GM23338 (cell line): ENCODE results near the gene RAI14. TPM values are rescaled to one million over a fixed set of nuclear protein-coding genes. Genes with fewer than 3 reads are reported as not detected.

Experiments
- ATAC-seq: fragments of 200-7000 bp; cut with Tn5 transposase; 3 replicates; pipeline ENCODE4 v1.9.1; 2020
- DNase-seq: peaks from one replicate; pipeline ENCODE4 v3.0.0-alpha.2; 2015; ENCODE audit warnings: low spot score
- H2AFZ ChIP-seq: fragments of 200-600 bp; sonication (generic); 2 replicates; pipeline ENCODE4 v1.8.0; 2016; ENCODE audit warnings: antibody characterized with exemption, mild to moderate bottlenecking, moderate library complexity
- H3F3A ChIP-seq: fragments of 200-600 bp; sonication (generic); replicated peaks from 2 replicates; pipeline ENCODE4 v1.8.0; 2017; ENCODE audit warnings: antibody characterized with exemption, mixed run types, low read depth
- H3K27ac ChIP-seq: fragments of 200-600 bp; sonication (generic); 2 replicates; pipeline ENCODE4 v1.6.1; 2016; ENCODE audit warnings: low read depth
- H3K27me3 ChIP-seq: fragments of 200-600 bp; sonication (generic); 2 replicates; pipeline ENCODE4 v1.8.0; 2016; ENCODE audit warnings: mild to moderate bottlenecking, mixed run types, moderate library complexity; ENCODE audit not compliant: insufficient read depth
- H3K36me3 ChIP-seq: fragments of 200-600 bp; sonication (generic); 2 replicates; pipeline ENCODE4 v1.8.0; 2016; ENCODE audit warnings: mild to moderate bottlenecking; ENCODE audit not compliant: insufficient read depth
- H3K4me1 ChIP-seq: fragments of 200-600 bp; sonication (generic); 2 replicates; pipeline ENCODE4 v1.8.0; 2016; ENCODE audit warnings: mild to moderate bottlenecking, moderate library complexity; ENCODE audit not compliant: insufficient read depth
- H3K4me2 ChIP-seq: fragments of 200-600 bp; sonication (generic); 2 replicates; pipeline ENCODE4 v1.7.1; 2017; ENCODE audit warnings: mixed run types
- H3K4me3 ChIP-seq: fragments of 200-600 bp; sonication (generic); 2 replicates; pipeline ENCODE4 v1.6.1; 2016; ENCODE audit warnings: mixed run types
- H3K79me2 ChIP-seq: fragments of 200-600 bp; sonication (generic); replicated peaks from 2 replicates; pipeline ENCODE4 v1.8.0; 2017; ENCODE audit warnings: mild to moderate bottlenecking; ENCODE audit not compliant: insufficient read depth
- H3K9me2 ChIP-seq: fragments of 200-600 bp; sonication (generic); 2 replicates; pipeline ENCODE4 v1.8.0; 2017; ENCODE audit not compliant: insufficient read depth
- H4K20me1 ChIP-seq: fragments of 200-600 bp; sonication (generic); replicated peaks from 2 replicates; pipeline ENCODE4 v1.8.0; 2017; ENCODE audit warnings: mild to moderate bottlenecking; ENCODE audit not compliant: insufficient read depth
- H3K27ac Mint-ChIP-seq: 2 replicates; pipeline ENCODE4 v1.8.0; 2020; ENCODE audit warnings: inconsistent platforms, mild to moderate bottlenecking, moderate library complexity, mixed read lengths
- H3K27me3 Mint-ChIP-seq: 3 replicates; pipeline ENCODE4 v1.8.0; 2022; ENCODE audit warnings: low read depth, mild to moderate bottlenecking, moderate library complexity, mixed read lengths, inconsistent platforms; ENCODE audit not compliant: insufficient read depth, poor library complexity
- H3K36me3 Mint-ChIP-seq: 3 replicates; pipeline ENCODE4 v1.8.0; 2021; ENCODE audit warnings: low read depth, mild to moderate bottlenecking, inconsistent platforms, moderate library complexity, mixed read lengths
- H3K4me1 Mint-ChIP-seq: 3 replicates; pipeline ENCODE4 v1.8.0; 2020; ENCODE audit warnings: mild to moderate bottlenecking, inconsistent platforms, mixed read lengths
- H3K4me3 Mint-ChIP-seq: 3 replicates; pipeline ENCODE4 v1.8.0; 2021; ENCODE audit warnings: moderate library complexity, mild to moderate bottlenecking, inconsistent platforms, mixed read lengths
- H3K9me3 Mint-ChIP-seq: 3 replicates; pipeline ENCODE4 v1.8.0; 2020; ENCODE audit warnings: moderate library complexity, mild to moderate bottlenecking, inconsistent platforms, mixed read lengths
- ETS1 ChIP-seq: IDR thresholded peaks from 2 replicates; pipeline ENCODE4 v1.6.1; 2016; ENCODE audit warnings: antibody characterized with exemption
- EZH2phosphoT487 ChIP-seq: fragments of 200-600 bp; sonication (generic); IDR thresholded peaks from one replicate; pipeline ENCODE4 v1.8.1; 2018; ENCODE audit warnings: antibody characterized with exemption; ENCODE audit not compliant: unreplicated experiment
- JUNB ChIP-seq: IDR thresholded peaks from one replicate; pipeline ENCODE4 v1.6.1; 2016; ENCODE audit warnings: antibody characterized with exemption; ENCODE audit not compliant: unreplicated experiment
- POLR2AphosphoS5 ChIP-seq: IDR thresholded peaks from 2 replicates; pipeline ENCODE4 v1.6.1; 2016; ENCODE audit warnings: antibody characterized with exemption, low read depth
- ZNF462 ChIP-seq: fragments of 250-450 bp; sonication (Bioruptor Pico); IDR thresholded peaks from 2 replicates; pipeline ENCODE4 v1.5.0; 2020; ENCODE audit warnings: mild to moderate bottlenecking, moderate library complexity
- polyA plus RNA-seq: library from polyadenylated mRNA; unstranded; fragments of >200 nt; fragmentation: Nextera tagmentation; extraction: Ambion mirVana; gene quantifications from 2 replicates; pipeline ENCODE4 v1.2.1, GENCODE V29; 2016
- total RNA-seq: library from RNA; depleted of rRNA; stranded (reverse); fragments of >200 nt; shearing (Covaris generic); gene quantifications from 2 replicates; pipeline ENCODE4 v1.2.3, GENCODE V29; 2014

The RAI14 gene
- total and polyA plus RNA-seq, 2 experiments from 2014 or later = 58.8 to 95.8 TPM

- TF ChIP-seq ZNF462 (CRISPR knock-in tag) (no peak), POLR2AphosphoS5 (no peak)
Observed at GRCh38 chr5:34656700-34657273, 659 bp downstream of the RAI14 start (continued).

- Histone ChIP-seq H3K36me3 (peaks cover 4% of the 10 kb centered on the region; the same call in 1 of the 2 replicates), H3K27me3 (no peaks in the 10 kb centered on the region), H3K4me2 (peak overlapping the region; percentile 88), H3K9me2 (no peaks in the 10 kb centered on the region), H3K27ac (peak overlapping the region; percentile 93; the same call in 1 of the 2 replicates), H3K4me1 (peaks cover 53% of the 10 kb centered on the region), H4K20me1 (peaks cover 38% of the 10 kb centered on the region), H3K79me2 (peaks cover 56% of the 10 kb centered on the region), H2AFZ (no peak overlapping the region), H3K4me3 (peak overlapping the region; percentile 91), H3F3A (peaks cover 4% of the 10 kb centered on the region)
- Mint-ChIP-seq H3K4me1 (peaks cover 41% of the 10 kb centered on the region), H3K27me3 (peaks cover 4% of the 10 kb centered on the region), H3K36me3 (peaks cover 19% of the 10 kb centered on the region), H3K9me3 (no peaks in the 10 kb centered on the region; the same call in 2 of the 3 replicates), H3K27ac (peak overlapping the region; percentile 71; the same call in 1 of the 2 replicates), H3K4me3 (peak overlapping the region; percentile 90)
- ATAC-seq (peak; percentile 14), DNase-seq (peak; percentile 67)
- TF ChIP-seq ETS1 (no peak), EZH2phosphoT487 (no peak), ZNF462 (CRISPR knock-in tag) (no peak), POLR2AphosphoS5 (no peak), JUNB (no peak)
Observed at GRCh38 chr5:34657274-34657921, 1.3 kb downstream of the RAI14 start.
